Measurements from ENCODE around the gene PEX26.

The PEX26 gene

DNA sequence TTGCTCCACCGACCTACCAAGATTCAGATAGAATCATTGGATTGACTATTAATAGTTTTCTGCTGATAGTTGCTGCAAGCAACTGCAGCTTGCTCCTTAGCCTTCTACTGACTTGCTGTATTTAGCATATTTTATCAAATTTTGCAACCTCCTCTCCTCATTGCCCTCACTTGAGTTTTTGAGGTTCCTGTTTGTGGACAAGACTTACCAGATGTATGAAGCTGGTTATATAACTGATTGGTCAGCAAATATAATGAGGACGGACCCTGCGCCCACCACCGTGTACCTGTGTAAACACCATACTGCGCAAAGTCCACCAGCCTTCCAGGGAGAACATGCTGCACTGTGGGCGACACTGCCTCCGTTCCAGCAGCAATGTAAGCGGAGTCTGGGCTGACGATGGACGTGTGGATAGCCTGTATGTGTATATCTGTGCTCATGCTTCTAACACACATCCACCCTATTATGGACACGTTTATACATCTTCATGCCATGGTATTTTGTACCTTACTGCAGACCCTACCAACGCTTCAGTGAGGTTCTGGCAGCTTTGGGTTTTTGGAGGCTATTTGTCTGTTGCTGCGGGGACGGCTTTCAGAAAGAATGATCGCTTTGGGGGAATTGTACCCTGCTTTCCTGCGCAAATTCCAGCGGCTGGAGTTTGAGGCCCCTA, 70.6 kb downstream of the PEX26 start:
- in situ Hi-C loops (cut with MboI; ENCODE audit: low sequenced_read_pairs), result no loop called here

GRCh38 chr22:18152519-18152918, 74.7 kb downstream of the PEX26 start:
- in situ Hi-C loops (cut with MboI; ENCODE audit: low sequenced_read_pairs), result no loop called here

DNA sequence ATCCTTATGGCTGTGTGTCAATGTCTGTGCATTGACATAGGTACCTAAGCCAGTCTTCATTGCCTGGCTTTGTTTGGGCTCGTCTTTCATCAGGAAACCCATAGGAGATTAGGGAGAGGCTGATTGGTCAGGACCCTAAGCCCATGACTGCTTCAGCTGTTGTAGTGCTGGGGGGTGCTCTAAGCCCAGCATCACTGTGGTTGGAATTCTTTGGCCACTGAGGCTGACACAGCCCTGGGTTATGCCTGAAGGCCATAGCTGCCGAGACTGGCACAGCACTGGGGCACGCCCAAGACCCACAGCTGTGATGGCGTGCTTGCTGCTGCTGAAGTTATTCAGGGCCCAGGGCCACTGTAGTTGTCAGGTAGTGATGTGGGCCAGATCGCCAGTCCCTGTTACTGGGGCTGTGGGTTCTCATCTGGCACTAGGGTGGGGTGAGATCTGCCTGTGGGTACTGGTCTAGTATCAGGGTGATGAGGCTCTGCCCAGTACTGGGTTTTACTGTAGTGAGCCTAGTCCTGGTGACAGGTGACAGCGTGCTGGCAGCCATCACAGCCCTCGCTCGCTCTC, 77.1 kb downstream of the PEX26 start:
- in situ Hi-C loops (cut with MboI; ENCODE audit: low sequenced_read_pairs), result no loop called here
